ENCODE measurements around the gene MYRFL. TPM values are rescaled to one million over a fixed set of nuclear protein-coding genes. Genes with fewer than 3 reads are reported as not detected.

The MYRFL gene
- total RNA-seq, 3 donors from 2014 or later (not counting 1 experiment from before 2014, with no cell fraction given), result not detected

DNA sequence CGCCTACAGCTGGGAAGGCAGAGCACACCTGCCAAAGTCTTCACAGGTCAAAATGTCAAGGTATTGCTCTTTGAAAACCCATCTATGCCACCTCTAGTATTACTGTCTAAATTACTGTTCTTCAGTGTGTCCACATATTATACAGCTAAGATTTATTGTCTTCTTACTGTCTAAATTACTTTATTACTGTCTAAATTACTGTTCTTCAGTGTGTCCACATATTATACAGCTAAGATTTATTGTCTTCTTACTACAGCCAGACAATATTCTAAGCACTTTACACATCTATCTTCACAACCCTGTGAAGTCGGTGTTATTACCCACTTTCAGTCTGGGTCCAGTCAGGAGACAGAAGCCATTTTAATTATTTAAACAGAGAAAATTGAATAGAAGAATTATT is 173.9 kb downstream of the MYRFL start:
- DNase-seq (no peak), ATAC-seq (no peak)
- H3K36me3 ChIP-seq (ENCODE audit: control insufficient read depth, insufficient read depth, low read length), result no peaks in the 10 kb centered on the region
- Mint-ChIP-seq H3K9me3 (no peaks in the 10 kb centered on the region), H3K4me3 (no peak overlapping the region), H3K4me1 (no peaks in the 10 kb centered on the region), H3K27ac (no peak overlapping the region), H3K36me3 (no peaks in the 10 kb centered on the region), H3K27me3 (ENCODE audit: low read depth in 2 of 2) (peaks cover 3 to 21% of the 10 kb centered on the region in 2 donors)
- no peaks in the 10 kb centered on the region for H3K9me3 ChIP-seq (ENCODE audit: control insufficient read depth, insufficient read depth, low read length)
- H3K27me3 ChIP-seq (ENCODE audit: control insufficient read depth, insufficient read depth, low read length), result no peaks in the 10 kb centered on the region
- TF ChIP-seq, protein P1, sequence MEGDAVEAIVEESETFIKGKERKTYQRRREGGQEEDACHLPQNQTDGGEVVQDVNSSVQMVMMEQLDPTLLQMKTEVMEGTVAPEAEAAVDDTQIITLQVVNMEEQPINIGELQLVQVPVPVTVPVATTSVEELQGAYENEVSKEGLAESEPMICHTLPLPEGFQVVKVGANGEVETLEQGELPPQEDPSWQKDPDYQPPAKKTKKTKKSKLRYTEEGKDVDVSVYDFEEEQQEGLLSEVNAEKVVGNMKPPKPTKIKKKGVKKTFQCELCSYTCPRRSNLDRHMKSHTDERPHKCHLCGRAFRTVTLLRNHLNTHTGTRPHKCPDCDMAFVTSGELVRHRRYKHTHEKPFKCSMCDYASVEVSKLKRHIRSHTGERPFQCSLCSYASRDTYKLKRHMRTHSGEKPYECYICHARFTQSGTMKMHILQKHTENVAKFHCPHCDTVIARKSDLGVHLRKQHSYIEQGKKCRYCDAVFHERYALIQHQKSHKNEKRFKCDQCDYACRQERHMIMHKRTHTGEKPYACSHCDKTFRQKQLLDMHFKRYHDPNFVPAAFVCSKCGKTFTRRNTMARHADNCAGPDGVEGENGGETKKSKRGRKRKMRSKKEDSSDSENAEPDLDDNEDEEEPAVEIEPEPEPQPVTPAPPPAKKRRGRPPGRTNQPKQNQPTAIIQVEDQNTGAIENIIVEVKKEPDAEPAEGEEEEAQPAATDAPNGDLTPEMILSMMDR (IDR thresholded peaks at IDR 0.05), result no peak
- H3K4me3 ChIP-seq (ENCODE audit: low read length), result no peak overlapping the region
- intact Hi-C loops (cut with micrococcal nuclease), result no loop called here
- H3K4me1 ChIP-seq (ENCODE audit: control insufficient read depth, insufficient read depth, low read length), result no peaks in the 10 kb centered on the region
- H3K27ac ChIP-seq (ENCODE audit: low read length), result no peak overlapping the region
- 100% methylated on average over 1 of the region's 2 CpGs for WGBS (ENCODE audit: insufficient coverage)

DNA sequence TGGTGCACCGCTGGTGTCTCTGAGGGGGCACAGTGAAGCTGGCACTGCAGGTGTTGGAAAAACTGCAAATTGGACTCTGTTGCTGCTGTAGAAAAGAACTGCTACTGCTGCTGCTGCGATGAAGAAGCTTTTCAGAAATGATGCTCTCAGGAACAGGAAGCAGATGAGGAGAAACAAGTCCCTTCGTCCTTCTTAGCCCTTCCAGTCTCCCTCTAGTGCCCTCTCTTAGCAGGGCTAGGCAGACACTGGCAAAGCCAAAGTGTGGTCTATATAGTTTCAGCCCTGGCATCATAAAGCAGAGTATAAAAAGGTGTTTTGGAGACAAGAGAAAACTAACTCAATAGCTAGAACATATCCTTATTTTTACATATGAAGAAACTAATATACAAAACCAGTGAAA is 174.5 kb downstream of the MYRFL start:
- no peaks in the 10 kb centered on the region for H3K4me1 Mint-ChIP-seq
- WGBS (ENCODE audit: insufficient coverage), result 51% methylated on average over 3 of the region's 3 CpGs
- Histone ChIP-seq H3K27me3 (ENCODE audit: control insufficient read depth, insufficient read depth, low read length) (no peaks in the 10 kb centered on the region), H3K27ac (ENCODE audit: low read length) (no peak overlapping the region), H3K4me1 (ENCODE audit: control insufficient read depth, insufficient read depth, low read length) (no peaks in the 10 kb centered on the region), H3K36me3 (ENCODE audit: control insufficient read depth, insufficient read depth, low read length) (no peaks in the 10 kb centered on the region), H3K4me3 (ENCODE audit: low read length) (no peak overlapping the region), H3K9me3 (ENCODE audit: control insufficient read depth, insufficient read depth, low read length) (no peaks in the 10 kb centered on the region)
- no peaks in the 10 kb centered on the region for H3K36me3 Mint-ChIP-seq
- no peak overlapping the region for H3K4me3 Mint-ChIP-seq
- intact Hi-C loops (cut with micrococcal nuclease), result no loop called here
- ATAC-seq, result no peak
- no peak overlapping the region for H3K27ac Mint-ChIP-seq
- peaks cover 3 to 16% of the 10 kb centered on the region in 2 donors for H3K27me3 Mint-ChIP-seq (ENCODE audit: low read depth in 2 of 2)
- TF ChIP-seq, protein P1 (IDR thresholded peaks at IDR 0.05), result no peak
- H3K9me3 Mint-ChIP-seq, result no peaks in the 10 kb centered on the region
- DNase-seq, result no peak

DNA sequence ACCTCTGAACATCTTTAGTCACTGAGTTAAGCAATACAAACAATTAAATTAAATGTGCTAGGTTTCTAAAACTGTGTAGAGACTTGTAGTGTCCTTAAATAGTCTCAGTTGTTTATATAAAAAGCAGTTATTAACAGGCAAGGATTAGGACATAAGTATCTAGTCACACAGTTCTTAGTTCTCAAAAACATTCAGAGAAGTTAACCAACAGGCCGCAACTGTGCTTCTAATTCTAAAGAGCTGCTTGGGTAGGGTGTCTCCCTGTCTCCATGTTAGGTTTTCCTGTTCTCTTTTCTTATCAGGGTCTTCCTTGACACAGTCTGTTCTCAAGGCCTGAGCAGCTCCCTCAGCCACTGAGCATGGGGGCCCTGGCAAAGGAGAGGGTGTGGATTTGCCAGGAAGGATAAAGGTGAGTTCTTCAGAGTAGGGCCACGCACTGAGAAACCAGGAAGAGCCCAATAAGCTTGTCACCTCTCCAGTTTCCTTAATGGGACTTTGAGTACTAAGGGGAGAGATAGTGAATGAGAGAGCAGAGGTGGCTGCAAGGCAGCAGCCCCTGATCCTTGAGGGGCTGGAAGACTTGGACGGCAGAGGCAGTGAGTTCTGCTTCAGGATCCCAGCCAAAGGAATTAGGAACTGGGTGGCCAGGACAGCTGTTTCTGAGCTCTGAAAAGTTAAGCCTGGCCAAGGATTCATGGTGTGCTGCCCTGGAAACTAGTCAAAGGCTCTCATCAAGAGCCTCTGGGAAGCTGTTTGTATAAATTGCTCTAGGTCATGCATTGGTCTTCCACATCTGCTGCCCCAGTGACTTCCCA is 177.3 kb downstream of the MYRFL start:
- no peak overlapping the region for H3K4me3 ChIP-seq (ENCODE audit: low read length)
- intact Hi-C loops (cut with micrococcal nuclease), result no loop called here

More for the DNA sequence above, 177.3 kb downstream of the MYRFL start:
- Mint-ChIP-seq H3K27me3 (ENCODE audit: low read depth in 2 of 2) (no peaks in the 10 kb centered on the region), H3K27ac (no peak overlapping the region), H3K9me3 (no peaks in the 10 kb centered on the region), H3K4me1 (no peaks in the 10 kb centered on the region), H3K4me3 (no peak overlapping the region), H3K36me3 (peaks cover 5% of the 10 kb centered on the region)
- Histone ChIP-seq H3K27ac (ENCODE audit: low read length) (no peak overlapping the region), H3K27me3 (ENCODE audit: control insufficient read depth, insufficient read depth, low read length) (no peaks in the 10 kb centered on the region), H3K36me3 (ENCODE audit: control insufficient read depth, insufficient read depth, low read length) (no peaks in the 10 kb centered on the region), H3K4me1 (ENCODE audit: control insufficient read depth, insufficient read depth, low read length) (no peaks in the 10 kb centered on the region), H3K9me3 (ENCODE audit: control insufficient read depth, insufficient read depth, low read length) (peaks cover 5% of the 10 kb centered on the region)
- 95% methylated on average over 3 of the region's 3 CpGs for WGBS (ENCODE audit: insufficient coverage)
- TF ChIP-seq, protein P1 (IDR thresholded peaks at IDR 0.05), result no peak
- no peak for DNase-seq
- ATAC-seq, result no peak

Measured in natural killer cell (primary cell).